GM18511 (cell line): Measurements from ENCODE around the gene ACTR2.

Experiments
- ATAC-seq: cut with Tn5 transposase; IDR thresholded peaks from one replicate; pipeline ENCODE4 v1.9.1; 2021; ENCODE audit warnings: mild to moderate bottlenecking, moderate library complexity; ENCODE audit not compliant: unreplicated experiment

Gene ACTR2

DNA sequence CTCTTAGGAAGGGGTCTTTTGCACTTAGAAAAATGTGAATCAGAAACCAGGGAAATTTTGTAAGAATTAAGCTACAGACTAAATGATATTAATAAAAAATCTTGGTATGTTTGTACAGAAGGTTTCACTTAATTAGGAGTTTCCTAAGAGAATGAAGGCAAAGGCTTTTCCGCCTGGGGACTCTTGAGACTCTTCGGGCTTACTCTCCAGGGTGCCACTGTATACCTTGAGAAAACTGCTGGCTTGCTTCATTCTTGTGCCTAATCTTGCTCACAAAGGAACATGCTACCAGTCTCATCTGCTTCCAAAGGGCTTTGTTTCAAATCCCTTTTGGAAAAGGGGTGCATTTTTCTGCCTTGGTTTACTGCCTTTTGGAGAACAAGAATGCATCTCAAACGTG, 49.5 kb downstream of the ACTR2 start:
- no peak for ATAC-seq

DNA sequence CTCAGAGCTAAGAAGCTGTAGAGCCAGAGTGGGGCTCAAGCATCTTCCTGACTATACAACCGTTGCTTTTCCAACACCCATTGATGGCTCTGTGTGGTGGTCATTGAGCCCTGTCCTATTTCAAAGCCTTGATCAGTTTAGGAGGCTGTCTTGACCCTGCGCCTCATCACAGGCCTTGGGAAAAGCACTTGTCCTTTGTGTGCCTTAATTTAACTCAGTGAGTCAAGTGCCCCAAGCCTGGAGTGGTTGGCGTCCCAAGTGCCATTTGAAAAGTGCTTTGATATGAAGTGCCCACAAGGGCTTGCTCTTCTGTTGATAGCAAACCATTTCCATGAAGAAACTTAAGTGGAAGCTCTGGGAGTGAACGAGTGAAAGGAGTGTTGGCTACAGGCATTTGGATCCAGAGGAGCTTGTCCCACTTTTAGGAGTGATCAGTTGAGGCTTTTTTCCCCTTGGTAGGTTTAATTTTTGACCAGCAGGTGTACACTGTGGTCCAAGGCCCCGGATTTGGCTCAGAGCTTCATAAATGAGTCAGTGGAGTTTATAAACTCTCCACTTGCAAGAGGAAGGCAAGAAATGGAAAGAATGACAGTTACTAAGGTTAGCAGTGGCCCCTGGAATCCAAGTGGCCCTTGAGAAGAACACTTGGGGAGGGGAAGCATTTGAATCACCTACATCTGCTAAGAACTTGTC, 50.3 kb downstream of the ACTR2 start:
- no peak for ATAC-seq

DNA sequence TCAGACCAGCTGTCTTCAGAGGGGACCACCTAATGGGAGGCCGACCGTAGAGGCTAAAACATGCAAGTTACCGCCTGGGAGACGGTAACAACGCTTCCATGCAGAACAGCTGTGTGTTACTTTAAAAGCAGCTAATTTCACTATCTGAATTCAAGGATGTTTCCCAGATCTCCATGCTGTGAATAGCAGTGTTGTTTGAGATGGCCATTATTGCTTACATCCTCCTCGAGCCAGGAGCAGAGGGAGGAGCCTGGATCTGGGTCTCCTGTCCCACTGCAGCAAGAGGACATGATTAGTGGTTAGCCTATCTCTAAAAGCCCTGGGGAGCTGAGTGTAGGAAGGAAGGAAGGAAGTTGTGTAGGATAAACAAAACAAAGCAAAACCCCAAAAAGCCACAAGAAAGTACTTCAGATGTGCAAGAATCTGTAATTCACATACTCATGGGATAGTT, 50.9 kb downstream of the ACTR2 start:
- ATAC-seq = no peak

DNA sequence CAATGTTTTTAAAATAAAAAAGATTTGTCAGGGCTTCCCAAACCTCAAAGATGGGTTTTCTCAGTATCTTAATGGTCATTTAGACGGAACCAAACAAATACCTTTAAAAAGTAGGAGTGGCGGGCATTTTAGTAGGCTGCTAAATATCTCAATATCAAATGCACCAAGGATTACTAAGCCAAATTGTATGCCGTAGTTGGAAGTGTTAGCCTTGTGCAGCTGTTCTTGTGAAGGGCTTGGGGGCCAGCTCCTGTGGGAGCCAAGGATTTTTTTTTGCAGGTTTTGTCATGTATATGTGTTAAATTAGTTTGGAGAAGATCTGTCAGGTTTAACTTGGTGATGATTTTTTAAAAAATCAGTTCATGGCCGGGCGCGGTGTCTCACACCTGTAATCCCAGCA, 52.1 kb downstream of the ACTR2 start:
- no peak for ATAC-seq

DNA sequence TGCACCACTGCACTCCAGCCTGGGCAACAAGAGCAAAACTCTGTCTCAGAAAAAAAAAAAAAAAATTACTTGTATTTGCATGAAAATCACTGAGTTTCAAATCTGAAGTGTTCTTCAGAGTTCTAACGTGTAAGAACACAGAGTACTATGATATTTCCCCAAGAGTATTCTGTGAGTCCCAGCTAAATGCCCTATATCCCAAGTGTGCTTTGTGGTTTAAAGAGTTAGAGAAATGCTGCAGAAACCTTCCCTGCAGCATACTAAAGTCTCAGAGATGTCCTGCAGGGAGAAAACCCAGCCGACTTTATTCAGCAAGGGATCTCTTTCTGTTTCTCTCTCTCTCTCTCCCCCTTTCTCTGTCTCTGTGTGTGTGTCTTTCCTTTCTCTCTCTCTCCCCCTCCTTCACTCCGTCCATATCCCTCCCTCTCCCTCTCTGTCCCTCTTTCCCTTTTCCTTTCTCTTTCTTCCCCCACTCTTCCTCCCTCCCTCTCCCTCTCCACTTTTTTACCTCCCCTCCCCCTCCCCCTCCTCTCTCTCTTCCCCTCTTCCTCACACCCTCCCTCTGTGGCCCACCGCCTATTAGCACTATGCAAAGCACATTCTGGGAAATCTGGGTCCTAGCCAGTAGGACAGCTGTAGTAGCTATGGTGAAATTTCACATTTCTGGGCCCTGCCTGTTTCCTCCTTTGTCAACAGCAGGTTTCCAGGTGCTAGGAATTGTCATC, 54.2 kb downstream of the ACTR2 start:
- no peak for ATAC-seq

DNA sequence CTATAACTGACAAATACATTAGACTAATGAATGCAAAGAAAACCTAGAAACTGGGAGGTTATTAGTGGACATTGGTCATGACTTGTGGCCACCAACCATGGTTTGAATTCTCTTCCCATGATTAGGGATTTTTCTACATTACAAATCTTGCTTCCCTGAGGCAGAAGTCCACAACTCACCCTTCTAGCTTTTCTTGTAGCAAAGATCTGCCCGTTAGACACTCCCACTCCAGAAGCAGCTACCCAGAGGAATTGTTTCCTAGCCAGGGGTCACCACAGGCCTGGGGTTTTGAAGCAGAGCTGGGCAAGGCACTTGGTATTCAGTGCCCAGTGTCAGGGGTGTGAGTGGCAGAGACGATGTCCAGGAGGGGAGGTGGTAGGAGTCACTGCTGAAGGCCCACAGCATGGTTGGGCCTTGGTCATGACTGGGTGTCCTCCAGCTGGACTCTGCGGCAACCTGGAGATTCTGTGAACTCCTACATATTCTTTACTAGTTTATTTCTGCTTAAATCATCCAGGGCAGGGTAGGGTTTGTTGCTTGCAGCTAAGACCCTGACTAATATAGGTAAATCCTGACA, 54.9 kb downstream of the ACTR2 start:
- ATAC-seq = no peak

DNA sequence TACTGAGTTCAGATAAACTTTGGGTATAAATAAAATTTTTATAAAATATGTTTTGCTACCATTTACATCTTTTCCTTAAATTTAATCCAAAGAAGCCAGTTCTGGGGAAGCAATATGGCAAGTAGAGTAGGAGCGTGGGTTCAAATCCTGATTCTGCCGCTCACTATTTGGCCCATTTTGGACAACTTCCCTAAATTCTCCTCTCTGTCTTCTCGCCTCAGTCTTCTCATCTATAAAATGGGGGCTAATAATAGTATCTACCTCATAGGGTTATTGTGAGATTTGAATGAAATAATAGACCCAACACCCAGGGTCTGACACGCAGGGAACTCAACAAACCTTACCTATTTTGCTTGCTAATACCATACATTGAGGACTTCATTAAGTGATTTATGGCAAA, 59.7 kb downstream of the ACTR2 start:
- ATAC-seq = no peak

DNA sequence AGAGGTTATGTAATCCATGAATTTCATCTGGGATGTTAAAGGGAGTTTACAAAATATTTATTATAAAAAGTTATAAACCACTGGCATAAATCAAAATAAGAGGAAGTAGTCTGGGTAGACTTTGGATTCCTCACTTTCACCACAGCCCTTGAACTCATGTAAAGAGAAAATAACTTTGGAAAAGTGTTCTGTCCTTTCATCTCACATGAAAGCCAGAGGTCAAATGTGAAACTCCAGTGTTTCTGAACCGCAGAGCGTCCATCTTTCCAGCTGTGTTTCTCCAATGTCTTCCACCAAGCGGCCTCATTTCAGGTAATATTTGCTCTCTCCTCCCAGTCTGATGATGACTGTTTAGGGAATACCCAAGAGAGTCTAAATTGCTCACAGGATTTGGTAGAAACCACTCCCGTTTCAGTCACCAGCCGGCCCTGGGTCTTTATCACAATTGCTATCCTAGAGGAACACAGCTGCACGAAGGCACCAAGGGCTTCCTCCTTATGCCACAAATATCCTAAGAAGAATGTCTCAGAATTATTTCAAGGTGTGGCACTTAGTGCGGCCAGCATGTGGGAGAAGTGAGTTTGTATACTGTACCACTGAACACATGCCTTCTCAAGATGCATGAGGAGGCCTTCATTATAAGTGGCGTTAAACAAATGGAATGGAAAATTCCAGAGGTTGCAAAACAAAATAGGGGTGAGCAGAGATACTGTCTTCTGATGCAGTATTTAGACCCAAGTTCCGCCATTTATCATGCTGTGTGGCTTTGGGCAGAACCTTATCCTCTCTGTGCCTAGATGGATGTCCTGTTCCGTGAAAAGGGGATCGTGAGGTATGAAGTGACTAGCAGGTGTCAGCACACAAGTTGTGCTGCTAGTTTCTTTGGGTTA, 63.8 kb downstream of the ACTR2 start:
- no peak for ATAC-seq

DNA sequence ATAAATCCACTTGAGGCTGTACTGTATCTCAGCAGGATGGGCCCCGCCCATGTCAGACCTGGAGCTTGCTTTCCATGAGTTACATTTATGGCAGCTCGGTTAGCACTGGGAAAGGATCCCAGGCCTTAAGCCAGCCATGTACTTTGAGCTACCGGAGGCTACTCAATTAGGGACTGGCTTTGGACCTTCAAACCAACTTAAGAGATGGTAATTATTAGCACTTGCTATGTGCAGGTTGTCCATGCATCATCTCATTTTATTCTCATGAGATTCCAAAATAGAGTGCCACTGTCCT, 64.4 kb downstream of the ACTR2 start:
- no peak for ATAC-seq

DNA sequence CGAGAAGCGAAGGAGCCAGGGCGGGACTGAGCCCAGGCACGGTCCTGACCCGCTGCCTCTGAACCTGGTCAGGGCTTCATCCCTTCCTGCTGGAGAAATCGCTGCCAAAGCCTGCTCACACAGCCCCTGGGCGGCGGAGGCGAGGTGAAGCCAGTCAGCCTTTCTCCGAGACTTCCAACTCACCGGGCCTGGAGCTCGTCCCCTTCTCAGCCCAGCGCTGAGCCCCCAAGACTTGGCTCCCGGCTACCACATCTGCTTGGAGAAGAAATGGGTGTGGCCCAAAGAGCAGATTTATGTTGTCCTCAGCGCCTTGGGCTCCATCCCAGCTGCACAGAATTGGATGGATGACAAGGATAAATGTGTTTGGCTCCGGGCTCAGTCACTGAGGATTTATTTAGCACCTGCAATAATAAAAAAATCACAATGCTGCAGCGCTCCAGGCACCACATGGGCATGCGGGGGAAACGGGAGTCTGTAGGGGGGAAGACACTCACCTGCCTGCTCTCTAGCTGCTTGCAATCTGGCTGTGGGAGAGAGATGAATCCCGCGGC, 64.9 kb downstream of the ACTR2 start:
- ATAC-seq = no peak

DNA sequence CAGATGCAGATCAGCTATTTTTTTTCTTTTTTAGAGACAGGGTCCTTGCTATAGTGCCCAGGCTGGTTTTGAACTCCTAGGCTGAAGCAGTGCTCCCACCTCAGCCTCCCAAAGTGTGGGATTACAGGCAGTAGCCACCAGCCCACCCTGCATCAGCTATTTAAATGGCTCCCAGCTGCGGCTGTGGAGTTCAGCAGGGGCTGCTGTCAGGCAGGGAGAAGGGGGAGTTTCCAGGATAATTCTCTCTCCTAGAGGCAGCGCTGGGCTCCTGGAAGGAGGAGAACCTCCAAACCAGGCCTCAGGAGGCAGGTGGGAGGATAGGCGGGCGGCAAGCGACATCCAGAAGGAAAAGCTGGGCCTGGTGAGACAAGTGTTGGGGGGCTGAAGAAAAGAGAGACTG, 65.7 kb downstream of the ACTR2 start:
- ATAC-seq = no peak

DNA sequence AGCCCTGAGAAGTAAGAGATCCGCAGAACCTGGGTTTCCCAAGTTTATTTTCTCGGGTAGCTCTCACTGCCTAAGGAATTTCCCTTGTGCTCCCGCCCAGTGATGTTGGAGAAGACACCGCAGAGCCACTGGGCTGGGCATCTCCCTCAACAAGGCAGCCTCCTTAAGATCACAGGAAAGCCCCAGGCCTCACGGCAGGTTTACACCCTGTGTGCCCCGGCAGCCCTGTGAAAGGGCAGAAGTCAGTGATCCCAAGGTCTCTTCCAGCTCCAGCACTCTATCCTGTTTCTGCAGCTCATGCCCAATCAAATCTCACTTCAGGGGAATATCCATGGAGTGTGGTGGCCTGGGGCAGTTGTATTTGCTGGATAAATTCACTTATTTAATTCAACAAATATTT, 66.5 kb downstream of the ACTR2 start:
- no peak for ATAC-seq

DNA sequence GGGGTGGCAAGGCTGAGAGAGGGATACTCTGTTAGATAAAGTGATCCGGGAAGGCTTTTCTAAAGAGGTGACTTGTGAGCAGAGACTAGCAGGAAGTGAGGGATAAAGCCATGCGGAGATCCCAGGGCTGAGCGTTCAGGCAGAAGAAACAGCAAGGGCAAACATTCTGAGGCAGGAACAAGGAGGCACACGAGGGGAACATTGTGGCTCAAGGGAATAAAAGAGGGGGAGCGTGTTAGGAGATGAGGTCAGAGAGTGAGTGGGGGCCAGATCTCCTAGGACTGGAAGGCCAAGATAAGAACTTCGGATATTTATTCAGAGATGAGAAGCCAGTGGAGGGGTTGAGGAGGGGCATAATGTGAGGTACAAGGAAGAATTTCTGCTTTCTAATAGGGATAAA, 67.1 kb downstream of the ACTR2 start:
- ATAC-seq = no peak

DNA sequence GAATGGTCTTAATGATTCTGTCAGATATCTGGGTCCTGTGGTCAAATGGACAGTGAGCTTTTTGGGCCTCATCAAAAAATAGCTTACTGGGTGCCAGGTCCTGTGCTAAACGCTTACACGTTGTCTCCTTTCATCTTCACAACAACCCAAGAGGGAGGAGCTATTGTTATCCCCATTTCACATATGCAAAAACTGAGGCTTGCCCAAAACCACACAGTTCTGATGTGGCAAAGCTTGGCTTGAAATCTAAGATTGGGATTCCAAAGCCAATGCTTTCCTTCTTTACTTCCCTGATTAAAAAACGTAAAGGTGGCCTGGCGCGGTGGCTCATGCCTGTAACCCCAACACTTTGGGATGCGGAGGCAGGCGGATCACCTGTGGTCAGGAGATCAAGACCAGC, 69.3 kb downstream of the ACTR2 start:
- ATAC-seq = no peak

DNA sequence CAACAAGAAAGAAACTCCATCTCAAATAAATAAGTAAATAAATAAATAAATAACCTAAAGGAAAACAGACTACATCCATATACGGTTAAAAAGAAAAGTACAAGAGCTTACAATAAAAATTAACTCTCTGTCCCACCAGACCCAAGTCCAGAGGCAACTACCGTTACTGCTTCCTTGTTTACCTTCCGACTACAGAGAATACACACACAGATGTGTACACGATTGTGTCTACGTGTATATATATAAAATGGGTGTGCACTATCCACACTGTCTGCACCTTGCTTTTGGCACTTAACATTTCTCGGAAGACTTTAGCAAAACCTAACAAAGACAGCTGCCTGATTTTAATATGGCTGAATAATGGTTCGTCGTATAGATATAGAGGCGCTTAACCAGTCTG, 69.9 kb downstream of the ACTR2 start:
- no peak for ATAC-seq

DNA sequence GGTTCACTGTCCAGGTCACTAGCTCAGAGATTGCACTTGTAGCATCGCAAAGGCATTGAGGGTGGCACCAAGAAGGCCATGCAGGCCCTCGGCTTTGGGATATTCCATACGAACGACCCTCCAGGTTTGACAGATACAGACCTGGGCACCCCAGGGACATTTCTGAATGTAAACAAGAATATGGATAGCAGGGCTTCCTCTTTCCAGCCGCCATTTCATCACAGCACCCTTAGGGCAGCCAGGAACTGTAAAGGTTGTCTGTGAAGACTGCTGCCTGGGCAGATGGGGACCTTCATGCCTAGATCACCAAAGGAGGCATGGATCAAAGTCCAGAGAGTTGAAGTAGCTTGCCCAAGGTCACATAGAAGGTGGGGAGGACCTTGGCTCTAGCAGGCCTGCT, 70.5 kb downstream of the ACTR2 start:
- ATAC-seq = no peak

DNA sequence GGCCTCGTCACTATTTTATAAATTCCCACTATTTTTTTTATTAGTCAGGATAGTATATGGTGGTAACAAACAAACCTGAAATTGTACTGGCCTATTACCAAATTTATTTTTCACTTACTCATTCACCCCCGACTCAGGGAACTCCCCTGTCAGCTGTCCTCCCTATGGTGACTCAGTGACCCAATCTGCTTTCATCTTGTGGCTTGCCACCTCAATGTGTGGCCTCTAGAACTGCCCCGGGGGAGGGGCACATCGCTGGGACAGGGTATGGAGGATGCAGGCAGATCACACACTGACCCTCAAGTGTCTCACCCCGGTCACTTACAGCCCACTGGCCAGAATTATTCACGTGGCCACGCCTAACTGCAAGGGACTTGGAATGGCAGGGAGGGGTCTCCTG, 71.6 kb downstream of the ACTR2 start:
- ATAC-seq = no peak

DNA sequence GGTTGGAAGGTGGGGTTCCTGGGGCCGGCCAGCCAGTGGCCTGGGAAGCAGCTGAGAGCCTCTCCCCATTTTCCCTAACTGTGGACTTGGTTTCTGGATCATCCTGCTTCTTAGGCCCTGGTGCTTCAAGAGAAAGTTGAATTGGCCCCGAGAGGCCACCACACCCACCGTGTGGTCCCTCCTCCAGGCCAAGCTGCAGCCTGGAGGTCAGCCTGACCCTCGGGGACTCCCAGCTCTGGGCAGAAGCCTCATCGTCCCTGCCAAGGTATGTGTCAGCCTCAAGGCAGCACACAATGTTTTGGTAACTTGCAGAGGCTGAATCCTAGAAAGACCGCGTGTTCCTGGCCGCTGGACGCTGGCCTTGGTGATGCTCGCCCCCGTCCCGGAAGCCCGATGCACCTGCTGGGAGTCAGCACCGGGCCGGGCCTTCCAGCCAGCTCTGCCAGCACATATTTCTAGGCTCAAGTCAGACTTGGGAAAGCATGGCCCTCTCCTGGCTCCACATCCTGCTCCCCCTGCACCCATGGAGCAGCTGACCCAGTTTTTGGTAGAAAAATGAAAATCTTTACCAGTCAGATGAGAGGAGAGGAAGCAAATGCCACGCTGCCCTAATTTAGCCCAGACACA, 72.6 kb downstream of the ACTR2 start:
- no peak for ATAC-seq

DNA sequence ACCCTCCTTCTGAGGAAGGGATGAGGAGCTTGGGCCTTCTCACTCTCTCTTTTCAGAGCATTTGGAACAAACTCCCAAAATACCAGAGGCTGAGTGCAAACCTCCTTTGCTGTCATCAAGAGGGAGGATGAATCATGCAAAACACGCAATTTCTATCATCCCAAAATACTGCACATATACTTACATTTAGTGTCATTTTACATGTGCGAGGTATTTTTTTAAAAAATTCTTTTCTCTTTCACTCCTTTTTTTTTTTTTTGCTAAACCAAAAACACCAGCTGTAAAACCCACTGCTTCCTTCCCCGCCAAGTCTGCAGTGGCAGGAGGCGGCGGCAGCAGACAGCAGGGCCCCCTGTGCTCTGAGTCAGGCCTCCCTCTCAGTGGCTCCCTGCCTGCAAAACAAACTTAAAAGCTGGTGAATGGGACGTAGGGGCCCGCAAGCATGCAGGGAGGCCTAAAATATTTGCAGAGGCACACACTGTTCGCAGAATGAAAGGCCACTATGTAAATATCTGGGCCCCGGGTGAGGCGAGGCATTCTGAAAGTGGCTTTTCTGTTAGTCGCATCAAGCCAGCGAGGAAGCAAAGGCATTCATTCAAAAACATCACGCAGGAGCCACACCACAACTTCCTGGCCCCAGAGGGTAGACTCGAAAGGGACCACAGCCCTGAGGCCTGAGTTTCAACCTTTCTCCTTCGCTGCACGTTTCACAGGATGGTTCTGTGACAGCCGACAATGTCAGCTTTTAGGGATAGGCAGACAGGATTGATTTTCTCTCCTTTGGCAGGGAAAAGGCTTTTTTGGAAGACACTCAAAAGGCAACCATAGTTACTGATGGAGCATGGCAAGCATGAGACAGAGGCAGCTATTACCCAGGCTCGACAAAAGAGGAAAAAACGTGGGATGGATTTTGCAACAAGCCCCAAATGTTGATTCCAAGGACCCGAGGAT, 73.4 kb downstream of the ACTR2 start:
- peak; percentile 88 for ATAC-seq

DNA sequence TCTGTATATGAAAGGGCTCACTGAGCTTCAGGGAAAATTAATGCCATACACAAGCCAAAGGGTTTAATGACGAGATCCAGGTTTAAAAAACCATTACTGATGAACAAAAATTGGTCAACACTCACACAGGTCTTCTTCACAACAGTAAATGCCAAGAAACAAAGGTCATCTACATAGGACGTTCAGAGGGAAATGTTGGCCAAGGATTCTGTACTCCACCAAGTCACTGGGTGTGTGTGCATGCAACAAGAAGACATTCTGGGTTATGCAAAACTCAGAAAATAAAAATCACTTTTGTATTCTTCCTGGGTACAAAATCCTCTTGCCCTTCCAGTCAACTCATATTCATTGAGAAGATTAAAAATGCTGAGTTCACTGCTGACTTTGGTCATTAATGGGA, 78.3 kb downstream of the ACTR2 start:
- no peak for ATAC-seq
